WTC11 (cell line): Measurements from ENCODE around the gene MMS22L.

Source experiments
- CBFB ChIP-seq: sonication (generic); formaldehyde crosslinking; IDR thresholded peaks from 2 replicates; pipeline ENCODE4 v1.8.1; 2022; ENCODE audit warnings: mild to moderate bottlenecking, low read depth, missing genetic modification reagents
- CTCF ChIP-seq: fragments of 200-600 bp; IDR thresholded peaks from 2 replicates; pipeline ENCODE4 v1.8.0; 2022; ENCODE audit warnings: antibody characterized with exemption
- FOXP1 ChIP-seq: sonication (generic); formaldehyde crosslinking; IDR thresholded peaks from 2 replicates; pipeline ENCODE4 v1.8.0; 2022; ENCODE audit warnings: missing genetic modification reagents, mild to moderate bottlenecking, moderate library complexity, borderline replicate concordance
- FOXP4 ChIP-seq: sonication (generic); formaldehyde crosslinking; IDR thresholded peaks from 2 replicates; pipeline ENCODE4 v1.8.0; 2022; ENCODE audit warnings: mild to moderate bottlenecking, missing genetic modification reagents
- JUN ChIP-seq: sonication (generic); formaldehyde crosslinking; IDR thresholded peaks from 2 replicates; pipeline ENCODE4 v1.8.0; 2023; ENCODE audit warnings: mild to moderate bottlenecking, missing genetic modification reagents
- MAX ChIP-seq: sonication (generic); formaldehyde crosslinking; IDR thresholded peaks from 2 replicates; pipeline ENCODE4 v1.8.0; 2022; ENCODE audit warnings: mild to moderate bottlenecking, missing genetic modification reagents
- MLX ChIP-seq: sonication (generic); formaldehyde crosslinking; IDR thresholded peaks from 2 replicates; pipeline ENCODE4 v1.8.1; 2023; ENCODE audit warnings: mild to moderate bottlenecking, missing genetic modification reagents, moderate library complexity
- NFATC4 ChIP-seq: fragments of 250-450 bp; sonication (Bioruptor Pico); IDR thresholded peaks from 2 replicates; pipeline ENCODE4 v1.9.0; 2021; ENCODE audit warnings: mild to moderate bottlenecking
- NR1H2 ChIP-seq: sonication (generic); formaldehyde crosslinking; IDR thresholded peaks from 2 replicates; pipeline ENCODE4 v1.9.0; 2021; ENCODE audit warnings: mild to moderate bottlenecking, moderate library complexity, missing genetic modification reagents
- PRDM15 ChIP-seq: sonication (generic); formaldehyde crosslinking; IDR thresholded peaks from 2 replicates; pipeline ENCODE4 v1.8.0; 2022; ENCODE audit warnings: missing genetic modification reagents

GRCh38 chr6:97203343-97203742 is 79.7 kb downstream of the MMS22L start:
- no peak for TF ChIP-seq JUN (CRISPR knock-in tag)
- no peak for TF ChIP-seq CTCF
- TF ChIP-seq MAX (CRISPR knock-in tag): no peak
- no peak for TF ChIP-seq CBFB (CRISPR knock-in tag)
- no peak for TF ChIP-seq FOXP1 (CRISPR knock-in tag)
- no peak for TF ChIP-seq FOXP4 (CRISPR knock-in tag)
- no peak for TF ChIP-seq NR1H2 (CRISPR knock-in tag)
- no peak for TF ChIP-seq PRDM15 (CRISPR knock-in tag)
- no peak for TF ChIP-seq NFATC4 (CRISPR knock-in tag)
- TF ChIP-seq MLX (CRISPR knock-in tag): no peak
